ENCODE data around the gene CTDSPL.

Gene CTDSPL

DNA sequence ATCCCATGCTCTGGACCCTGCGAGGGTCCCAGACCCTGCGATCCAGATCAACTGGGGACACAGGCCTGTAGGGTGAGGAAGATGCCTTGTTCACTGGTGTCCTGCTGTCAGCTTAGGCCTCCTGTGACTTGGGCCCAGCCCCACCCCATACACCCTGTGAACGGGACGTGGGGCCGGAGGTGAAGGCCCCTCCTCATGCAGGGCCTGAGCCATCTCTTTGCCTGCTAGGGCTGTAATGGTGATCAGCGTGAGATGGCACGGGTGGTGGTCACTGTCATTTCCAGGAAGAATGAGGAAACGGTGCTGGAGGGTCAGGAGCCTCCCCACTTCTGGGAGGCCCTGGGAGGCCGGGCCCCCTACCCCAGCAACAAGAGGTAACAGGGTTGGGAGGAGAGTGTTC, 141.3 kb downstream of the CTDSPL start:
- H3K36me3 ChIP-seq (ENCODE audit: control insufficient read depth, insufficient read depth, low read length): peaks cover 26% of the 10 kb centered on the region
- H3K27me3 ChIP-seq (replicated peaks; ENCODE audit: control insufficient read depth, insufficient read depth, low read length): no peaks in the 10 kb centered on the region
- H3K4me3 ChIP-seq (replicated peaks; ENCODE audit: low read depth, low read length): no peak overlapping the region
- DNase-seq (ENCODE audit: extremely low read depth, insufficient read length): no peak
- TF ChIP-seq, protein P1, sequence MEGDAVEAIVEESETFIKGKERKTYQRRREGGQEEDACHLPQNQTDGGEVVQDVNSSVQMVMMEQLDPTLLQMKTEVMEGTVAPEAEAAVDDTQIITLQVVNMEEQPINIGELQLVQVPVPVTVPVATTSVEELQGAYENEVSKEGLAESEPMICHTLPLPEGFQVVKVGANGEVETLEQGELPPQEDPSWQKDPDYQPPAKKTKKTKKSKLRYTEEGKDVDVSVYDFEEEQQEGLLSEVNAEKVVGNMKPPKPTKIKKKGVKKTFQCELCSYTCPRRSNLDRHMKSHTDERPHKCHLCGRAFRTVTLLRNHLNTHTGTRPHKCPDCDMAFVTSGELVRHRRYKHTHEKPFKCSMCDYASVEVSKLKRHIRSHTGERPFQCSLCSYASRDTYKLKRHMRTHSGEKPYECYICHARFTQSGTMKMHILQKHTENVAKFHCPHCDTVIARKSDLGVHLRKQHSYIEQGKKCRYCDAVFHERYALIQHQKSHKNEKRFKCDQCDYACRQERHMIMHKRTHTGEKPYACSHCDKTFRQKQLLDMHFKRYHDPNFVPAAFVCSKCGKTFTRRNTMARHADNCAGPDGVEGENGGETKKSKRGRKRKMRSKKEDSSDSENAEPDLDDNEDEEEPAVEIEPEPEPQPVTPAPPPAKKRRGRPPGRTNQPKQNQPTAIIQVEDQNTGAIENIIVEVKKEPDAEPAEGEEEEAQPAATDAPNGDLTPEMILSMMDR (IDR thresholded peaks at IDR 0.05; ENCODE audit: insufficient read depth, low read length, poor library complexity, severe bottlenecking): no peak

DNA sequence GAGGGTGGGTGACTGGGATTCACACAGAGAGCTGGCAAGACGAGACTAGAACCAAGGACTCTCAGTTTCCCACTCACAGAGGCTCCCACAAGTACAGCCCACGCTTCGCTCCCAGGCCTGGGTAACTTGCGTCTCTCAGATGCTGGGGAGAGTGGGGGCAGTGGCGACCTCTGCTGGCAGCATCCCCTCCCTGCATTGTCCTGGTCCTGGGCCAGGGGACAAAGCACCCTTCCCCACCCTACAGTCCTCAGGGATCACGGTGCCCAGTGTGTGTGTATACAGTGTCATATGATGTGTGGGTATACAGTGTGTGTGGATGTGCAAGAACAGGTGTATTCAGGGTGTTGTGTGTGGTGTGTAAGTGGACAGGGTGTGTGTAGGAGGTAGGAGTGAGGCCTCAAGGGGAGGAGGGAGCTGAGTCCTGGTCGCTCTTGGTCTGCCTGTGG, 141.7 kb downstream of the CTDSPL start:
- no peaks in the 10 kb centered on the region for H3K27me3 ChIP-seq (replicated peaks; ENCODE audit: control insufficient read depth, insufficient read depth, low read length)
- TF ChIP-seq, protein P1 (IDR thresholded peaks at IDR 0.05; ENCODE audit: insufficient read depth, low read length, poor library complexity, severe bottlenecking): peak; percentile 92
- H3K4me3 ChIP-seq (replicated peaks; ENCODE audit: low read depth, low read length): no peak overlapping the region
- DNase-seq (ENCODE audit: extremely low read depth, insufficient read length): peak; percentile 56
- H3K36me3 ChIP-seq (ENCODE audit: control insufficient read depth, insufficient read depth, low read length): peaks cover 26% of the 10 kb centered on the region

DNA sequence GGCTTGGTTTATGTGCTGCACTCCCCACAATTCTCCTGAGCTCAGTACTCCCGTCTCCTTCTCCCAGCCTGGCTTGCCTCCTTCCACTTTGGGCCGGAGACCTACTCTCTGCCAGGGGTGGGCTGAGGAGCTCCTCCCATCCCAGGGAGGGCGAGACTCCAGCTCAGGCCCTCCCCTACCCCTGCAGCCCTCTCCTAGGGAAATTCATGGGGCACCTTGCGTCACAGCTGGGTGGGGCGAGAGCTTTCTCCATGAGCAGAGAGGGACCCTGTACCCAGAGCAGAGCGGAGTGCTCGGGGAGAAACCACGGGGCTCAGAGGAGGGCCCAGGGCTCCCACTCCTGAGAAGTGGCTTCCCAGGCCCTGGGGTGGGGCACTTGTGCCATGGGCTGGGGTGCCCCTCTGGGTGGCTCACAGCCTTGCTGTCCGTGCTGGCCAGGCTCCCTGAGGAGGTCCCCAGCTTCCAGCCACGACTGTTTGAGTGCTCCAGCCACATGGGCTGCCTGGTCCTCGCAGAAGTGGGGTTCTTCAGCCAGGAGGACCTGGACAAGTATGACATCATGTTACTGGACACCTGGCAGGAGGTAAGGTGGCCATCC, 142.2 kb downstream of the CTDSPL start:
- Histone ChIP-seq H3K36me3 (ENCODE audit: control insufficient read depth, insufficient read depth, low read length) (peaks cover 26% of the 10 kb centered on the region), H3K27me3 (replicated peaks; ENCODE audit: control insufficient read depth, insufficient read depth, low read length) (no peaks in the 10 kb centered on the region), H3K4me3 (replicated peaks; ENCODE audit: low read depth, low read length) (no peak overlapping the region)
- TF ChIP-seq, protein P1 (IDR thresholded peaks at IDR 0.05; ENCODE audit: insufficient read depth, low read length, poor library complexity, severe bottlenecking): no peak
- no peak for DNase-seq (ENCODE audit: extremely low read depth, insufficient read length)

DNA sequence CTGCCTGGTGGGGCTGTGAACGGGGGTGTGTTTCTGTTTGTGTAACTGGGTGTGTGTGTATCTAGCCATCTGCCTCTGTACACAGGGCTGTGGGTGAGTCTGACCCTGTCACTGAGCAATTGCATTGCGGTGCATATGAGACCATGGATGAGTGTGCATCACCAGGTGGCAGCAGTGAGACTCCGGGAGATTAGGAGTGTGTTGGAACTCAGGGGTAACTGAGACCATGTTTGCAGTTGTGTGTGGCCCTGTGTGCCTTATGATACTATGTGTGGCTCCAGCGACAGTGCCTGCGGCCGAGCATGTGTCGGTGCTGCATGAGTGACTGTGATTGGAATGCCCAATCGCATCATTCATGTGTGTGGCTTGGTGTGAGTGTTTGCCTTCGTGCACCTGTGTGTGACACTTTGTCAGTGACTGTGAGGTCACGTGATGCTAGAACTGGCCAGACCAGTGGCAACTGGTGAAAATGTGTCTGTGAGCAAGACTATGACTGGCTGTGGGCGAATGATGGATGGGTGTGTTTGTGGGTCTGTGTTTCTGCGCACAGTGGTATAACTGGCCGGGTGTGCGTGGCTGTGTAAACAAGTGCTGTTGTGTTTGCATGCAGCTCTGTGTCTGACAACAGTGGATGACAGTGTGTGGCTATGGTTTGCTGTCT, 142.9 kb downstream of the CTDSPL start:
- DNase-seq (ENCODE audit: extremely low read depth, insufficient read length): no peak
- Histone ChIP-seq H3K4me3 (replicated peaks; ENCODE audit: low read depth, low read length) (no peak overlapping the region), H3K27me3 (replicated peaks; ENCODE audit: control insufficient read depth, insufficient read depth, low read length) (no peaks in the 10 kb centered on the region), H3K36me3 (ENCODE audit: control insufficient read depth, insufficient read depth, low read length) (peaks cover 26% of the 10 kb centered on the region)
- TF ChIP-seq, protein P1 (IDR thresholded peaks at IDR 0.05; ENCODE audit: insufficient read depth, low read length, poor library complexity, severe bottlenecking): peak; percentile 57

DNA sequence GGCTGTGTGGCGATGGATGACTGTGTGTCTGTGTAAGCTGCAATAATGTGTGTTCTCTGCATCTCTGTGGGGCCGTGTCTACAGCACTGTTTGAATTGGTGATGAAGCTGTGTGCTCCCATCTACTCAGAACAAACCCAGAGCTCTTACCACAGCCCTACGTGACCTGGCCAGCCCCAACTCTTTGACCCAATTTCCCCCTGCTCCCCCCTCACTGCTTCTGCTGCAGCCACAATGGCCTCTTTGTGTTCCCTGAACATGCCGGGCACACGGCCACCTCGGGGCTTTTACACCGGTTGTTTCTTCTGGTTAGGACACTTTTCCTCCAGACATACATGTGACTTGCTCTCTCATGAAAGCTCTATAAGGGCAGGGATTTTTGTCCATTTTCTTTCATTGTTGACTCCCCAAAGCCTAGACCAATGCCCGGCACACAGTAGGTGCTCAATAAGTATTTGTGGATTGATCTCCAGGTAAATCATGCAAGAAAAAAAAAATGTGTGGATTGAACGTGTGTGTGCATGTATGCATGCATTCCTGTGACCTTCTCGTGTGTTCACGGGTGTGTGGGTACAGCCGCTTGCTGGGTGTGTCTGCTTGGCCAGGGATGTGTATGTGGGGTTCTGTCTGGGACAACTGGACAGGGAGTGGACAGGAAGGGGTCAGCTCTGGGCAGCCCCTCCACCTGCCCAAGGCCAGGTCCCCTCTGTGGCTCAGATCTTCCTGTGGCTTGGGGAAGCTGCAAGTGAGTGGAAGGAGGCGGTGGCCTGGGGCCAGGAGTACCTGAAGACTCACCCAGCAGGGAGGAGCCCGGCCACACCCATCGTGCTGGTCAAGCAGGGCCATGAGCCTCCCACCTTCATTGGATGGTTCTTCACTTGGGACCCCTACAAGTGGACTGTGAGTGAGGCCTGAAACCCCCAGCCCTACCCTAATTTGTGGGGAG, 143.7 kb downstream of the CTDSPL start:
- DNase-seq (ENCODE audit: extremely low read depth, insufficient read length): no peak
- Histone ChIP-seq H3K36me3 (ENCODE audit: control insufficient read depth, insufficient read depth, low read length) (peaks cover 26% of the 10 kb centered on the region), H3K4me3 (replicated peaks; ENCODE audit: low read depth, low read length) (no peak overlapping the region), H3K27me3 (replicated peaks; ENCODE audit: control insufficient read depth, insufficient read depth, low read length) (no peaks in the 10 kb centered on the region)
- TF ChIP-seq, protein P1 (IDR thresholded peaks at IDR 0.05; ENCODE audit: insufficient read depth, low read length, poor library complexity, severe bottlenecking): no peak

Data from GM06990 (cell line).